ENCODE results near the gene ADGRA3.
A peak's percentile ranks its signal among the peaks of the same experiment; 100 is the strongest.

Gene ADGRA3

GRCh38 chr4:22515888-22516541 lies at the start of gene ADGRA3:
TSS of gene ADGRA3 (minus strand) at chr4:22516066. CDS start at chr4:22515784, 282 bp downstream.
- peak; percentile 92 for DNase-seq (ENCODE audit: low spot score)

- DNase-seq (ENCODE audit: low spot score) = no peak
Observed at GRCh38 chr4:22556495-22556894, 40.6 kb upstream of the ADGRA3 start.

GRCh38 chr4:22554670-22555069 lies 38.8 kb upstream of the ADGRA3 start:
- DNase-seq (ENCODE audit: low spot score) = no peak

- no peak for DNase-seq (ENCODE audit: low spot score)
Observed at GRCh38 chr4:22553560-22553959, 37.7 kb upstream of the ADGRA3 start.

GRCh38 chr4:22552812-22553211 lies 36.9 kb upstream of the ADGRA3 start:
- DNase-seq (ENCODE audit: low spot score) = no peak

- no peak for DNase-seq (ENCODE audit: low spot score)
Observed at GRCh38 chr4:22551550-22551949, 35.7 kb upstream of the ADGRA3 start.

GRCh38 chr4:22546299-22546698 lies 30.4 kb upstream of the ADGRA3 start:
- DNase-seq (ENCODE audit: low spot score) = no peak

- DNase-seq (ENCODE audit: low spot score) = no peak
Observed at GRCh38 chr4:22539251-22539650, 23.4 kb upstream of the ADGRA3 start.

- no peak for DNase-seq (ENCODE audit: low spot score)
Observed at GRCh38 chr4:22537864-22538263, 22.0 kb upstream of the ADGRA3 start.

- no peak for DNase-seq (ENCODE audit: low spot score)
Observed at GRCh38 chr4:22534374-22534773, 18.5 kb upstream of the ADGRA3 start.

GRCh38 chr4:22532896-22533295 lies 17.0 kb upstream of the ADGRA3 start:
- DNase-seq (ENCODE audit: low spot score) = no peak

- DNase-seq (ENCODE audit: low spot score) = no peak
Observed at GRCh38 chr4:22532117-22532516, 16.3 kb upstream of the ADGRA3 start.

- no peak for DNase-seq (ENCODE audit: low spot score)
Observed at GRCh38 chr4:22531311-22532019, 15.6 kb upstream of the ADGRA3 start.

- DNase-seq (ENCODE audit: low spot score) = no peak
Observed at GRCh38 chr4:22524895-22525294, 9.0 kb upstream of the ADGRA3 start.

GRCh38 chr4:22522706-22523501 lies 7.0 kb upstream of the ADGRA3 start:
- DNase-seq (ENCODE audit: low spot score) = no peak

GRCh38 chr4:22522206-22522605 lies 6.3 kb upstream of the ADGRA3 start:
- no peak for DNase-seq (ENCODE audit: low spot score)

GRCh38 chr4:22521240-22521639 lies 5.4 kb upstream of the ADGRA3 start:
- no peak for DNase-seq (ENCODE audit: low spot score)

- DNase-seq (ENCODE audit: low spot score) = peak; percentile 77
Observed at GRCh38 chr4:22515145-22515887, 550 bp downstream of the ADGRA3 start.

GRCh38 chr4:22514481-22514880 lies 1.4 kb downstream of the ADGRA3 start:
- DNase-seq (ENCODE audit: low spot score) = no peak

GRCh38 chr4:22514001-22514400 lies 1.9 kb downstream of the ADGRA3 start:
- peak; percentile 34 for DNase-seq (ENCODE audit: low spot score)

GRCh38 chr4:22512306-22512705 lies 3.6 kb downstream of the ADGRA3 start:
- no peak for DNase-seq (ENCODE audit: low spot score)

GRCh38 chr4:22510750-22511149 lies 5.1 kb downstream of the ADGRA3 start:
- DNase-seq (ENCODE audit: low spot score) = no peak

Measured in AG20443 (cell line).